Anterior cingulate cortex (tissue), 58 donors: Measurements from ENCODE around the gene SLC12A1.
"Not testable (repeated sequence)": the region's sequence is repeated elsewhere in the genome, so short reads cannot be mapped to it uniquely, and the experiment has no call there.

Experiments used
- DNase-seq, 58 donors: peaks; one replicate each; lab custom pipeline; 2025; lab: John Stamatoyannopoulos, UW

The SLC12A1 gene

DNA sequence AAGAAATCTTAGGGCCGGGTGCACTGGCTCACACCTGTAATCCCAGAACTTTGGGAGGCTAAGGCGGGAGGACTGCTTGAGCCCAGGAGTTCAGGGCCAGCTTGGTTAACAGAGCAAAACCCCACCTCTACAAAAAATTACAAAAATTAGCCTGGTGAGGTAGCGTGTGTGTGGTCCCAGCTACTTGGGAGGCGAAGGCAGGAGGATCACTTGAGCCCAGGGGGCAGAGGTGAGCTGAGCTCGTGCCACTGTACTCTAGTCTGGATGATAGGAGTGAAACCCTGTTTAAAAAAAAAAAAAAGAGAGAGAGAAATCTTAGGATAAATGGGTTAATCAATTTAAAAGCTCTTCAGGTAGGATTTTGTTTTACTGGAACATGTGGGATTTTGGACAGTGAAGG, 93.9 kb downstream of the SLC12A1 start:
- DNase-seq, result no peak

DNA sequence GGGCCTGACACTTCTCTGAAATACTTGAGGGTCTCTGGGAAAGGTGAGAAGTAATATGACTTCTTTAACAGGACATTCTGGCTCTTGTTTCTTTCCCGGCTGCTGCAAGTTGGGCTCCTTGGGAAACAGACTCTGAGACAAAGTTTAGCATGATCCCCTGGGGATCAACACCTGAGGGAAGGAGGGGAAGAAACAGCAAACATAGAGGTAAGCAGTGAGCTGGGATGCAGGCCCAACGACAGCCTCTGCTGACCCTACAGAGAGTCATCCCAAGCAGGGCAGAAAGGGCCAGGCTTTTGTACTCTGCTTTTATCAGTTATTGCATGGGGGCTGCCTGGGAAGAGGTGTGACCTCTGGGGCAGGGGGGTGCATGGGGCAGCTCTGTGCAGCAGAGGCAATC, 98.3 kb downstream of the SLC12A1 start:
- no peak for DNase-seq

- no peak for DNase-seq
Observed at GRCh38 chr15:48306639-48307038, 100.5 kb downstream of the SLC12A1 start.

DNA sequence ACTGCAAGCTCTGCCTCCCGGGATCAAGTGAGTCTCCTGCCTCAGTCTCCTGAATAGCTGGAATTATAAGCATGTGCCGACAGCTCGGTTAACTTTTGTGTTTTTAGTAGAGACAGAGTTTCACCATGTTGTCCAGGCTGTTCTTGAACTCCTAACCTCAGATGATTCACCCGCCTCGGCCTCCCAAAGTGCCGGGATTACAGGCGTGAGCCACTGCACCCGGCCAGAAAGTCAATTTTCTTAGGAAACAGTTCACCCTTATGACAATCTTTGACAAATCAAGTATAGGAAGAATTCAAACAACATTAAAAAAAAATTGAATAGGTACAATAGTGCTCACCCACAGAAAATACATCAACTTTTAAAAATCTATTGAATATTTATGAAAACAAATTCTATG, 101.5 kb downstream of the SLC12A1 start:
- DNase-seq, result no peak

DNA sequence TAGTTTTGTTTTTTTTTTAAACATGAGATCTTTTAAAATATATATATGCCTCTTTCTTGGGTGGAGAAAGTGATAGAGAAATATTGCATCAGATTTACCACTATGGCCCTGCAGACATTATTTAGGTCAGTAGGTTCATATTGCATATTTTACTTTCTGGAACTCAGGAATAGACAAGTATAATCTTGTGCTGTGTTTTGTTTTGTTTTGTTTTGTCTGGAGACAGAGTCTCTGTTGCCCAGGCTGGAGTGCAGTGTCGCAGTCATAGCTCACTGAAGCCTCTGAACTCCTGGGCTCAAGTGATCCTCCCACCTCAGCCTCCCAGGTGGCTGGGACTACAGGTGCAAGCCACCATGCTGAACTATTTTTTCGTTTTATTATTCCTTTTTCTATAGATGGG, 103.6 kb downstream of the SLC12A1 start:
- DNase-seq, result no peak

DNA sequence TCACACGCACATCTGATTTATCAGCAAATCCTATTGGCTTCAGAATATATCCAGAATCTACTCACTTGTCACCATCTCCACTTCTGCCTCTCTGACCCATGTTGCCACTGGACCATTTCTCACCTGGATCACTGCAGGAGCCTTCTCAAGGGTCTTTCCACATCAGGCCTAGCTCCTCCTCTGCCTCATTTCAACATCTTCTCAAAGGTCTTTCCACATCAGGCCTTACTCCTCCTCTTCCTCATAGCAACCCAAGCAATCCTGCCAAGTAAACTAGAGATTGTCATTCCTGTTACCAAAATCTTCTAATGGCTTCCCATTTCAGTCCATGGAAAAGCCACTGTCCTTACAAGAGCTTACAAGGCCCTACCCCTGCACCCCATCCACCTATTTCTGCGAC, 107.1 kb downstream of the SLC12A1 start:
- DNase-seq, result no peak

- DNase-seq, result no peak
Observed at GRCh38 chr15:48315041-48315440, 108.9 kb downstream of the SLC12A1 start.

GRCh38 chr15:48317221-48317620, 111.1 kb downstream of the SLC12A1 start:
- no peak for DNase-seq

- no peak for DNase-seq
Observed at GRCh38 chr15:48318131-48318530, 112.0 kb downstream of the SLC12A1 start.

DNA sequence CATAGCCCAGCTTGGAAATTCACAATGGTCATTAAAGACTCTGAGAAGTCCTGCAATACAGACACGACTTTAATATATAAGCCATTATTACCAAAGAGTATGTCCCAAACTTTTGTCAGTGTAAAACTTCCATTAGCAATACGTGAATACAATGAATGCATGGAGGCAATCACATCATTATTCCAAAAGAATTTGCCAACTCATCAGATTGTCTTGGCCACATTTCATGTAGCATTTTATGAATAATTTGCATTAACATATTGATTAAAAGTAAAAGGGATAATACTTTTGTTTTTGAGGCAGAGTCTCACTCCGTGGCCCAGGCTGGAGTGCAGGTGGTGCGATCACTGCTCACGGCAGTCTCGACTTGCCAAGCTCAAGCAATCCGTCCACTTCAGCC, 117.2 kb downstream of the SLC12A1 start:
- no peak for DNase-seq

GRCh38 chr15:48324949-48325348, 118.8 kb downstream of the SLC12A1 start:
- no peak for DNase-seq

- DNase-seq, result no peak
Observed at GRCh38 chr15:48325400-48325799, 119.3 kb downstream of the SLC12A1 start.

- DNase-seq, result not testable (repeated sequence)
Observed at GRCh38 chr15:48326180-48326579, 120.1 kb downstream of the SLC12A1 start.

GRCh38 chr15:48330105-48330785, 124.1 kb downstream of the SLC12A1 start:
- DNase-seq, result no peak

DNA sequence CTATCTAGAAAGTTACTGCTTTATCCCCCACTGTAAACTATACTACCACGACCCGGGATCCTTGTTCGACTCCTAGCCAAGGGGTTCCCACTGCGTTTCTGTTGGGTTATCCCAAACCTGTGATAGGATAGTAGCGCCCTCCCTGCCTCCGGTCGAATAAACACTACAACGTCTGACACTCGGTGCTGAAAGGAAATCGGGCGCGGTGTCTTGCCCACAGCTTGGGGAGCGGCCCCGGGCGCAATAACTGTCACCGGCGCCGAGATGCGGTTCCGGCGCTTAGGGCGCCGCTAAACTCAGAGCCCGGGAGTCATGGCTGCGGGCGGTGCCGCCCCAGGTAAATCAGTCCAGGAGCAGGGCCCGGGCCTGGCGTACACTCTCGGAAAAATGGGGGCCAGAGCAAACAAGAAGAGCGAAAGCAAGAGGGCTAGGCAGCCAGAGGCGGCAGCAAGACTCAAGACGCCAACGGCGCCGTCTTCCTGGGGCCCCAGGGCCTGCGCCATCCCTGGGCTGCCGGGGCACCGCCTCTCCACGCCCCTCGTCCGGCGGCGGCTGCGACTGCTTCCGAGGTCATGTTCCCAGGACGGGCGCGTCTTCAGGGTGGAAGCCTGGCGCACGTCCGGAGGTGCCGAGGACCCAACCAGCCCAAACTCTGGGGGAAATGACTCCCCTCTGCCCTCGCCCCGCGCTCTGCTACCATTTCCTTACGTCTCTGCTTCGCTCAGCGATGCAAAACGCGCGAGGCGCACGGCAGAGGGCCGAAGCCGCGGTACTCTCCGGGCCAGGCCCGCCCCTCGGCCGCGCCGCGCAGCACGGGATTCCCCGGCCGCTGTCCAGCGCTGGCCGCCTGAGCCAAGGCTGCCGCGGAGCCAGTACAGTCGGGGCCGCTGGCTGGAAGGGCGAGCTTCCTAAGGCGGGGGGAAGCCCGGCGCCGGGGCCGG, 125.0 kb downstream of the SLC12A1 start, which contains the start of gene DUT:
Gene DUT, plus strand, starts transcription at position 575 of the 941 bp plus-strand sequence. Its CDS starts 87 bp downstream, at position 662.
- peak; percentile 10 to 89 (median 76) for DNase-seq

- peak in 54 of 58 donors; percentile 9 to 86 (median 73) for DNase-seq
Observed at GRCh38 chr15:48331796-48332641, 125.9 kb downstream of the SLC12A1 start.

DNA sequence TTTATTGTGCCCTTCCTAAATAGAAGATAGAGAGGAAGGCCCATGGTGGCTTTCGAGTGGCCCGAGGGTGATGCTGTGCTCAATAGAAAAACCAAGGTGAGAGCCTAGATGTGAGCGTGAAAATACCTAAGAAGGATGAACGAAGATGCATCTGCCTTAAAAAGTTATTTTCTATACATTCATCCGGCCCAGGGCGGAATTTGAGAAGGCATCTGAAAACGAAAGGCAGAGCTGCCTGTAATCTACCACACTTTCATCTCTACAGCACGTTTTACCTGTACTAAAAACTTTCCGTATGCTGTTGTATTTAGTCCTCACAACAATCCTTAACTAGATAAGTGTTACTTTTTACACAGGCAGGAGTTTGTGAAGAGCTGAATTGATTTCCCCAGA, 126.5 kb downstream of the SLC12A1 start:
- no peak for DNase-seq

DNA sequence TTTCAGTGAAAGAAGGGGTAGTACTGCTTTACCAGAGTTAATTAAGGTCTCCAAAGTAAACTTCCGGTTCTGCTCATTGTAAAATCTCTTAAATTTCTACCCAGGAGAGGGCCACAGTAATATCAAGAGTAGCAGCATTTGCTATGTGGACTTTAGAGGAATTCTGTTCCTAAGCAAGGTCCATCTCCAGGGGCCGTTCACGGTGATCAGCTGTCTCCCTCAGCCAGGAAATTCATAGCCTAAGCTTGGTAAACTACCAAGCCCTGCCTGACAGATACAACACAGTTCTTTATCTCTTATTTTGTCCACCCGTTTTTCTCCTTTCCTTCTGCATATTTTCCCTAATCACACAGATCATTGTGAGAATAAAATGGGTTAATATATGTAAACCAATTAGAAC, 127.4 kb downstream of the SLC12A1 start:
- DNase-seq, result no peak

GRCh38 chr15:48334260-48334659, 128.2 kb downstream of the SLC12A1 start:
- no peak for DNase-seq

GRCh38 chr15:48336940-48337339, 130.8 kb downstream of the SLC12A1 start:
- no peak for DNase-seq

DNA sequence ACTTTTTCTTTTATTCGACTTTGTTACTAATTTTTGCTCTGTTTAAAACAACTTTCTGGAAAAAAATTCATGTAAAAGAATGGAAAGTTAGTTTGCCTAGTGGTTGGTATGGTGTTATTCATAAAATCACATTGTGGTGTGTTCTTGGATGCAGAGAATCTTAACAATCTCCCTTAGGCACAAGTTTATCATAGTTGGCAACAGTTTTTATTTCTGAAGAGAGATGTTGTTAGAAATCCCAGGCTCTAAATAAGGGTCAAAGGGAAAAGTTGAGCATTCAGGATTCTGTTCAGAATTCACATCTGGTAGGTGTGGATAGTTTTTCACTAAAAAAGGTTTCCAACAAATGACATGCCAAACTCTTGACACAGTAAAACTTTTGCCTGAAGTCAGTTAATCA, 131.5 kb downstream of the SLC12A1 start:
- no peak for DNase-seq
